H1 (cell line): ENCODE measurements around the gene TSPOAP1.

Experiments
- ATF2 ChIP-seq: IDR thresholded peaks from 2 replicates; pipeline ENCODE4 v1.6.1; 2012; ENCODE audit warnings: low read length, inconsistent platforms
- CHD2 ChIP-seq: IDR thresholded peaks from 2 replicates; pipeline ENCODE4 v1.6.1; 2012; ENCODE audit warnings: low read length, improper control_type of control experiment
- CREB1 ChIP-seq: IDR thresholded peaks from 2 replicates; pipeline ENCODE4 v1.6.1; 2012; ENCODE audit warnings: inconsistent platforms
- CTCF ChIP-seq, 3 experiments: IDR thresholded peaks; 1 replicate in 2 of 3; 2 replicates in 1 of 3; pipeline versions ENCODE4 v1.5.1 to v1.6.1; 2011; ENCODE audit warnings: low read length in 3 of 3, mild to moderate bottlenecking in 3 of 3, inconsistent platforms in 2 of 3, low read depth in 1 of 3, moderate library complexity in 1 of 3; ENCODE audit not compliant: insufficient read depth in 1 of 3; ENCODE audit errors: control extremely low read depth in 1 of 3
- POLR2A ChIP-seq, 2 experiments: IDR thresholded peaks; 1 replicate in 1 of 2; 2 replicates in 1 of 2; pipeline ENCODE4 v1.6.1; 2011; ENCODE audit warnings: low read depth in 2 of 2, low read length in 2 of 2, mild to moderate bottlenecking in 2 of 2; ENCODE audit errors: control extremely low read depth in 1 of 2
- POLR2AphosphoS5 ChIP-seq: IDR thresholded peaks from 2 replicates; pipeline ENCODE4 v1.6.1; 2011; ENCODE audit warnings: low read depth, low read length
- RFX5 ChIP-seq: IDR thresholded peaks from 2 replicates; pipeline ENCODE4 v1.6.1; 2011; ENCODE audit warnings: low read depth, low read length, improper control_type of control experiment, borderline replicate concordance
- SP1 ChIP-seq: IDR thresholded peaks from 2 replicates; pipeline ENCODE4 v1.6.1; 2011; ENCODE audit warnings: low read depth, low read length
- TAF1 ChIP-seq: IDR thresholded peaks from 2 replicates; pipeline ENCODE4 v1.6.1; 2011; ENCODE audit warnings: mild to moderate bottlenecking, low read depth, low read length
- TF ChIP-seq, protein P1 (sequence below): IDR thresholded peaks from 2 replicates; pipeline ENCODE4 v1.6.1; 2011; ENCODE audit warnings: low read depth, mild to moderate bottlenecking, low read length; ENCODE audit not compliant: insufficient read depth

- TF ChIP-seq POLR2A (IDR thresholded peaks at IDR 0.05; ENCODE audit: control extremely low read depth in 1 of 2, low read depth in 2 of 2, low read length in 2 of 2) (no peak), TAF1 (no peak), ATF2 (no peak), CTCF (IDR thresholded peaks at IDR 0.05; ENCODE audit: control extremely low read depth in 1 of 3, insufficient read depth in 1 of 3, low read depth in 1 of 3, low read length in 3 of 3) (no peak), SP1 (no peak), CREB1 (no peak), POLR2AphosphoS5 (no peak), RFX5 (no peak), CHD2 (no peak)
- TF ChIP-seq, protein P1, sequence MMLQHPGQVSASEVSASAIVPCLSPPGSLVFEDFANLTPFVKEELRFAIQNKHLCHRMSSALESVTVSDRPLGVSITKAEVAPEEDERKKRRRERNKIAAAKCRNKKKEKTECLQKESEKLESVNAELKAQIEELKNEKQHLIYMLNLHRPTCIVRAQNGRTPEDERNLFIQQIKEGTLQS: no peak
These were observed 19.4 kb upstream of the TSPOAP1 start for GRCh38 chr17:58348038-58348437.
